ENCODE measurements around the gene GDAP2.

The GDAP2 gene, protein sequence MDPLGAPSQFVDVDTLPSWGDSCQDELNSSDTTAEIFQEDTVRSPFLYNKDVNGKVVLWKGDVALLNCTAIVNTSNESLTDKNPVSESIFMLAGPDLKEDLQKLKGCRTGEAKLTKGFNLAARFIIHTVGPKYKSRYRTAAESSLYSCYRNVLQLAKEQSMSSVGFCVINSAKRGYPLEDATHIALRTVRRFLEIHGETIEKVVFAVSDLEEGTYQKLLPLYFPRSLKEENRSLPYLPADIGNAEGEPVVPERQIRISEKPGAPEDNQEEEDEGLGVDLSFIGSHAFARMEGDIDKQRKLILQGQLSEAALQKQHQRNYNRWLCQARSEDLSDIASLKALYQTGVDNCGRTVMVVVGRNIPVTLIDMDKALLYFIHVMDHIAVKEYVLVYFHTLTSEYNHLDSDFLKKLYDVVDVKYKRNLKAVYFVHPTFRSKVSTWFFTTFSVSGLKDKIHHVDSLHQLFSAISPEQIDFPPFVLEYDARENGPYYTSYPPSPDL

DNA sequence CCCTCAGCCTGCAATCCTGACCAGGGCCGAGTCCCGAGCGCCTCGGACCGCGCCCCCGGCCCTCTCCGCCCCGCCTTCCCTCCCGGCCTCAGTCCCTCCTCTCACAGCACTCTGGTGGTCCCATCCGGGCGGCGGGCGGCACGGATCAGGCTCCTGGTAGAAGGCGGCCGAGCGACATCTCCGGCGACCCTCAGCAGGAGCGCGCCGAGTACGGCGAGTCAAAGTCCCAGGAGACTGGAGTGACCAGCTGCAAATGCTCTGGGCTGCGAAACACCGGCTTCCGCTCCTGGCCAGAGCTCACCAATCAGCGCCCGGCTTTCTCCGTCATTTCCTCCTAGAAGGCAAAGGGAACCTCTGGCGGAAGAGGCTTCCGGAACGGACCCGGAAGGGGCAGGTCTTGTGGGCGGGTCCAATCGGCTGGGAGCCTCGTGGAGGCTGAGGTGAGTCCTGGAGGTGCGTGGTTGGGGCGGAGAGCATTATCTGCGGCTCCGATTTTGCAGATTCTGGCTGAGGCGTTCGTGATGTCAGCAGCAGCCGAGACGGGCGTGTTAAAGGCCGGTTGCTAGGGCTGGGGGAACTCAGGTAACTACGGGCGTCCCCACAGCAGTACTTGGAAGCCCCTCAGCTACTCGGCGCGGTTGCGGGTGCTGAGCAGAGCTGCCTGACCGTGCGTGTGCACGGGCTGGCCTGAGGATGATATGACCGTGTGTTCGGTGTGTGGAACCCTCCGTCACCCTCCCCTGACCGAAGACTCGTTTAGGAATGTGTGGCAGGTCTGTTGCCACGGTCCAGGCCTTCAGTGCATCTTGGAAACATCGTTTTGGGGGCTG lies at the start of gene GDAP2, which contains the start of gene WDR3:
TSS of gene GDAP2 (minus strand) at position 279 of the 830 bp plus-strand sequence. CDS start 9,264 bp downstream, outside the sequence.
TSS of gene WDR3 (plus strand) at position 397 of the 830 bp plus-strand sequence. CDS start 3,581 bp downstream, outside the sequence.
- TF ChIP-seq, protein P1, sequence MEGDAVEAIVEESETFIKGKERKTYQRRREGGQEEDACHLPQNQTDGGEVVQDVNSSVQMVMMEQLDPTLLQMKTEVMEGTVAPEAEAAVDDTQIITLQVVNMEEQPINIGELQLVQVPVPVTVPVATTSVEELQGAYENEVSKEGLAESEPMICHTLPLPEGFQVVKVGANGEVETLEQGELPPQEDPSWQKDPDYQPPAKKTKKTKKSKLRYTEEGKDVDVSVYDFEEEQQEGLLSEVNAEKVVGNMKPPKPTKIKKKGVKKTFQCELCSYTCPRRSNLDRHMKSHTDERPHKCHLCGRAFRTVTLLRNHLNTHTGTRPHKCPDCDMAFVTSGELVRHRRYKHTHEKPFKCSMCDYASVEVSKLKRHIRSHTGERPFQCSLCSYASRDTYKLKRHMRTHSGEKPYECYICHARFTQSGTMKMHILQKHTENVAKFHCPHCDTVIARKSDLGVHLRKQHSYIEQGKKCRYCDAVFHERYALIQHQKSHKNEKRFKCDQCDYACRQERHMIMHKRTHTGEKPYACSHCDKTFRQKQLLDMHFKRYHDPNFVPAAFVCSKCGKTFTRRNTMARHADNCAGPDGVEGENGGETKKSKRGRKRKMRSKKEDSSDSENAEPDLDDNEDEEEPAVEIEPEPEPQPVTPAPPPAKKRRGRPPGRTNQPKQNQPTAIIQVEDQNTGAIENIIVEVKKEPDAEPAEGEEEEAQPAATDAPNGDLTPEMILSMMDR (IDR thresholded peaks at IDR 0.05; ENCODE audit: control insufficient read depth, insufficient read depth, low read depth, low read length, missing control alignments): no peak
- peak within 1 kb of the TSS; percentile 94 for H3K4me3 ChIP-seq (ENCODE audit: control insufficient read depth, low read depth, low read length)
- DNase-seq (ENCODE audit: low read depth): peak; percentile 82

DNA sequence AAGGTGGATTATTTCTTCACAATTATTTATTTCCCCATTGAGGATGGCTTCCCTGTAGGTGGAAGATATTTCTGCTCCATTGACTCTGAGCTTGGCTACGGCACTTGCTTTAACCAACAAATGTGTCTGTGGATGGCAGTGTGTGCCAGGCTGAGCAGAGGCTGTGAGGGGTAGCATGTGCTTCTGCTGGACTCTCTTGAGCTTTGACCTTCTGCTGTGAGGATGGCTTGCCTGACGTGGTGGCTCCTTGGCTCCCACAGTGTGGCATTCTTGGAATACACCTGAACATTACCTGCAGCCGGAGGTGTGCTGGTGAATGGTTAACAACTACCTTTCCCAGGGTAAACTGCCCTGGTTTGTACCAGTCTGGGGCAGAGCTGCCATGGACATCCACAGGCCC lies 47.0 kb upstream of the GDAP2 start:
- DNase-seq (ENCODE audit: low read depth): no peak
- no peak overlapping the region for H3K4me3 ChIP-seq (ENCODE audit: control insufficient read depth, low read depth, low read length)
- TF ChIP-seq, protein P1 (IDR thresholded peaks at IDR 0.05; ENCODE audit: control insufficient read depth, insufficient read depth, low read depth, low read length, missing control alignments): no peak

DNA sequence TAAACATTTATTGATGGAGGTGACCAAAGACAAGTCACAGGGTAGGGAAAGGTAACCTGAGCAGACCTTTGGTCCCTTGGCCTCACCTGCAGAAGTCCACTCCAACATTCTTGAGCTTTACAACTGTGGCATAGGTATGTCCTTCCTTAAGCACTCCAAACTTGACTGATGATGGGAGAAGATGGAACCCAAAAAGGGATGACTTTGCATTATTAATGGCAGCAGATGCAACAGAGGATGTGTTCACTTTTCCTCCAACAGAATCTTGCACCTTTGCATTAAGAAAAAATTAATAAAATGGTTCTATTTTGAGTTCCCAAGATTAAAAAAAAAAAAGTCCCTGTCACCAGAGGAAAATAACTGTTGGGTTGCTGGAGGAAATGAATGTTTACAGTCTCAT lies 42.4 kb upstream of the GDAP2 start:
- H3K4me3 ChIP-seq (ENCODE audit: control insufficient read depth, low read depth, low read length): no peak overlapping the region
- TF ChIP-seq, protein P1 (IDR thresholded peaks at IDR 0.05; ENCODE audit: control insufficient read depth, insufficient read depth, low read depth, low read length, missing control alignments): no peak

DNA sequence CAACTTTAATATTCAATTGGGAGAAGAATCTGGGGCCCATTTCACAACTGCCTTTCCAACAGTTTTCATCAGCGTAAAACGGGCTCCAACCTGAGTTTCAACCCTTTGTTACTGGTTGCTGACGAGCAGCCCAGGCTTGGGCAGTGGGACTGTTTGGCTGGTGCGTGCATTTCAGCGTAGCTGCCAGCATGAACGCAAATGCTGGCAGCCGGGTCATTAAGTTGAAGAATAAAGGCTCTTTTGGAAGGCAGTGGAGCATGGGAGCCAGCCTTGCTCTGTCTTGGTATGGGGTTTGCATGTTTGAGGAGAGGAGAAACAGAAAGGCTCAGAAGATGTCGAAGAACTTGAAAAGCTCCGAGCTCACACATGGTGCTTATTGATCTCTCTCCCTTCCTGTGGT lies 40.8 kb upstream of the GDAP2 start:
- TF ChIP-seq, protein P1 (IDR thresholded peaks at IDR 0.05; ENCODE audit: control insufficient read depth, insufficient read depth, low read depth, low read length, missing control alignments): no peak
- no peak for DNase-seq (ENCODE audit: low read depth)
- H3K4me3 ChIP-seq (ENCODE audit: control insufficient read depth, low read depth, low read length): no peak overlapping the region

More for the DNA sequence above, 42.4 kb upstream of the GDAP2 start:
- no peak for DNase-seq (ENCODE audit: low read depth)

DNA sequence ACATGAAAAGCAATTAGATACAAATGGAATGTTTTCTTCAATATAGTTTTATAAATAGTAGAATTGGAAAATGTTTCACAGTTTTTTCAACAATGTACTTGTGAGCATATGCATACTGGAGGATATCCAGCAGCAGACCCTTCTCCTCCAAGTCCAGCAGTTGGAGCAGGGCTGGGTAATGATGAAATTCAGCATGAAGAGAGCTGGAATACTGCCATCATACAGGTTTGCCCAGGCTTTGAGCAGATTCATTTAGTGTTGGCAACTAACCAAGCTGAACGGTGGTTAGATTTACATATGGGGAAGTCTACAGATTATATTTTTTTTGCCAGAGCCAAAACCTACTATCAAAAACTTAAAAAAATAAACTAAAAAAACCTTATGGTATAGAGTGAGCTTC lies 38.5 kb upstream of the GDAP2 start:
- DNase-seq (ENCODE audit: low read depth): no peak
- no peak overlapping the region for H3K4me3 ChIP-seq (ENCODE audit: control insufficient read depth, low read depth, low read length)
- TF ChIP-seq, protein P1 (IDR thresholded peaks at IDR 0.05; ENCODE audit: control insufficient read depth, insufficient read depth, low read depth, low read length, missing control alignments): no peak

DNA sequence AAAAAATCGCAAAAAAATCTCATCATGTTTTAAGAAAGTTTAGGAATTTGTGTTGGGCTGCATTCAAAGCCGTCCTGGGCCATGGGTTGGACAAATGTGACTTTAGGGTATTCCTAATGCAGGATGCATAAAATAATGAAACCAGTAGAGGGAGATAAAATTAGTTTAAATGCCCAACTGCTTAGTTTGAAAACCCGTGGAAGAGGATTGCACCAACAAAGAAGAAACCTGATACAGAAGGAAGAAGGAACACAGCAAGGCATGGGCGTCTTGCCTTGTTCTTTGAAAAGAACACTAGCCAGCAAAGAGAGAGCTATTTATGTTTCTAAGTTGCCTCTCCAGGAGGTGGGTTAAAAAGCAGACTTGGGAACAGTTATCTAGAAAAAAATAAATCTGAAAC lies 38.1 kb upstream of the GDAP2 start:
- TF ChIP-seq, protein P1 (IDR thresholded peaks at IDR 0.05; ENCODE audit: control insufficient read depth, insufficient read depth, low read depth, low read length, missing control alignments): peak; percentile 16
- peak; percentile 14 for DNase-seq (ENCODE audit: low read depth)
- H3K4me3 ChIP-seq (ENCODE audit: control insufficient read depth, low read depth, low read length): no peak overlapping the region

All from AG09309 (cell line).